ENCODE data around the gene XDH.

Gene XDH

DNA sequence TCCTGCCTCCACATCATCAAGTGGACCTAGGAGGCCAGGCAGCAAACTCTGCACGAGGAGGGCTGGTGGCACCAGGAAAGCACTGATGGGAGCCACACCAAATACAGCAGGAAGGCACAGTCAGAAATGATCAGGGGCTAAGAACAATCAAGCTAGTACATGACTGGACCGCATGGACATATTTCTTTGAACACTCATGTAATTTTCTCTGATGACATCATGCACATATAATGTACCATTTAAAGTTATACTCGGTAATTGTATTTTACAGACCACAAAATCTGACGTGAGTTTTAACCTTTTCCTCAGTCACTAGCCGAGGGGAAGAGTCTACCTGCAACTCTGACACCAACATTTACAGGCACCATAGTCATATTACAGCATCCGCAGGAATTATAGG, 76.7 kb downstream of the XDH start:
- Histone ChIP-seq H3K4me2 (ENCODE audit: insufficient read depth, low read length) (no peak overlapping the region), H3K4me3 (ENCODE audit: low read depth in 1 of 2, low read length in 2 of 2) (no peak overlapping the region), H3K27me3 (ENCODE audit: insufficient read depth, low read length, poor library complexity) (peaks cover 13% of the 10 kb centered on the region), H3K79me2 (ENCODE audit: insufficient read depth, low read length) (no peaks in the 10 kb centered on the region), H3K4me1 (ENCODE audit: insufficient read depth, low read length) (no peaks in the 10 kb centered on the region), H4K20me1 (ENCODE audit: insufficient read depth, low read length) (no peaks in the 10 kb centered on the region), H3K36me3 (ENCODE audit: insufficient read depth, low read length) (no peaks in the 10 kb centered on the region), H3K9ac (ENCODE audit: low read depth, low read length) (no peak overlapping the region), H3K27ac (ENCODE audit: low read length) (no peak overlapping the region), H2AFZ (ENCODE audit: low read depth, low read length) (no peak overlapping the region), H3K9me3 (ENCODE audit: insufficient read depth, low read length, severe bottlenecking) (no peaks in the 10 kb centered on the region)
- ATAC-seq (ENCODE audit: insufficient read depth, low read depth) = no peak
- TF ChIP-seq, protein P1, sequence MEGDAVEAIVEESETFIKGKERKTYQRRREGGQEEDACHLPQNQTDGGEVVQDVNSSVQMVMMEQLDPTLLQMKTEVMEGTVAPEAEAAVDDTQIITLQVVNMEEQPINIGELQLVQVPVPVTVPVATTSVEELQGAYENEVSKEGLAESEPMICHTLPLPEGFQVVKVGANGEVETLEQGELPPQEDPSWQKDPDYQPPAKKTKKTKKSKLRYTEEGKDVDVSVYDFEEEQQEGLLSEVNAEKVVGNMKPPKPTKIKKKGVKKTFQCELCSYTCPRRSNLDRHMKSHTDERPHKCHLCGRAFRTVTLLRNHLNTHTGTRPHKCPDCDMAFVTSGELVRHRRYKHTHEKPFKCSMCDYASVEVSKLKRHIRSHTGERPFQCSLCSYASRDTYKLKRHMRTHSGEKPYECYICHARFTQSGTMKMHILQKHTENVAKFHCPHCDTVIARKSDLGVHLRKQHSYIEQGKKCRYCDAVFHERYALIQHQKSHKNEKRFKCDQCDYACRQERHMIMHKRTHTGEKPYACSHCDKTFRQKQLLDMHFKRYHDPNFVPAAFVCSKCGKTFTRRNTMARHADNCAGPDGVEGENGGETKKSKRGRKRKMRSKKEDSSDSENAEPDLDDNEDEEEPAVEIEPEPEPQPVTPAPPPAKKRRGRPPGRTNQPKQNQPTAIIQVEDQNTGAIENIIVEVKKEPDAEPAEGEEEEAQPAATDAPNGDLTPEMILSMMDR (IDR thresholded peaks at IDR 0.05; ENCODE audit: borderline replicate concordance, extremely low read depth, low read length, poor library complexity, severe bottlenecking) = no peak
- no peak for TF ChIP-seq EZH2 (IDR thresholded peaks at IDR 0.05; ENCODE audit: borderline replicate concordance, low read depth, low read length, severe bottlenecking)
- no peak for DNase-seq

DNA sequence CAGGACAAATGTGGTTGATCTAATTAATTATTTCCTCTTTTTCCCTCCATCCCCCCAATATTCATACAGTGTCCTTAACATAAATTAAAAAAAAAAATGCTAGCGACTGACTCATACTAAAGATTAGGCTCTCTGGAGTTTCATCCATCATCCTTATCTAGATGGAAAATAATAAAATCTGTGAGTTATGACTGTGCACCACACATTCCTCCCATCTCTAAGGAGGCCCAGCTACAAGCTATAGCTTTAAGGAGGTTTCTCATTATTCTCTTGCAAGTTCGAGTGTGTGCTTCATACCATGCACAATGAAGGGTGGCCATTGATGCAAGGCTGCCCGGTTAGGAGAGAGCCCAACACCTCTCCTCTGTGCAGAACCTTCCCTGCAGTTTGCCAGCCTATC, 77.3 kb downstream of the XDH start:
- Histone ChIP-seq H3K79me2 (ENCODE audit: insufficient read depth, low read length) (no peaks in the 10 kb centered on the region), H3K4me1 (ENCODE audit: insufficient read depth, low read length) (no peaks in the 10 kb centered on the region), H3K9ac (ENCODE audit: low read depth, low read length) (no peak overlapping the region), H3K27me3 (ENCODE audit: insufficient read depth, low read length, poor library complexity) (peaks cover 9% of the 10 kb centered on the region), H3K4me3 (ENCODE audit: low read depth in 1 of 2, low read length in 2 of 2) (no peak overlapping the region), H3K4me2 (ENCODE audit: insufficient read depth, low read length) (no peak overlapping the region), H2AFZ (ENCODE audit: low read depth, low read length) (no peak overlapping the region), H4K20me1 (ENCODE audit: insufficient read depth, low read length) (no peaks in the 10 kb centered on the region), H3K36me3 (ENCODE audit: insufficient read depth, low read length) (no peaks in the 10 kb centered on the region), H3K9me3 (ENCODE audit: insufficient read depth, low read length, severe bottlenecking) (no peaks in the 10 kb centered on the region), H3K27ac (ENCODE audit: low read length) (no peak overlapping the region)
- ATAC-seq (ENCODE audit: insufficient read depth, low read depth) (no peak), DNase-seq (no peak)
- TF ChIP-seq, protein P1 (IDR thresholded peaks at IDR 0.05; ENCODE audit: borderline replicate concordance, extremely low read depth, low read length, poor library complexity, severe bottlenecking) = no peak
- no peak for TF ChIP-seq EZH2 (IDR thresholded peaks at IDR 0.05; ENCODE audit: borderline replicate concordance, low read depth, low read length, severe bottlenecking)

DNA sequence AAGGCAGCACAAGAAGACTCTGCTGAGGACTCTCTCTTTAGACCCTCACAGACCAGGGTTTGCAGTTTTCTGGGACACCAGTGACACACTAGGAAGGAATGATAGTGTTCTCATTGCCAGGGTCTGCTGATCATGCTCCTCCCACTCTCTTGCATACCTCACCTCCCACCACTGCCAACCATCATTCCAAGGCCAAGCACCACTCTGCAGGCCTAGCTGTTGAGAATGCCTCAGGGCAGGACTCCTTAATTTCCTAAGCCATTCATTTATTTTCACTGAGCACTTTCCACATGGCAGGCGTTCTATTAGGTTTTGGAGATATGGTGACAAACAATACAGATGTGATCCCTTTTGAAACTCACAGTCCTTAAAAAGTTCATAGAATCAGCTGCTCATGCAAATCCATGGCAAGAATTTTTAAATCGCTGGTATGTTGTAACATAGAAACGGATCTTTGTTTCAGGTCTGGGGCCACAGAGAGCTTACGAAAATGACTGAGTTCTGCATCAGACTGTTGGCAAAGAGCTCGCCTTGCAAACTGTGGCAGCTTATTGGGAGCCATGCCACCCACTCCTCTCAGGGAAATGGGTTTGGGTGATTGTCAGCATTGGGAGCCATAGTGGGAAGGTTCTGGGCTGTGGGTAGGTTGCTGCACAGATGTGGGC, 78.5 kb downstream of the XDH start:
- Histone ChIP-seq H3K36me3 (ENCODE audit: insufficient read depth, low read length) (no peaks in the 10 kb centered on the region), H4K20me1 (ENCODE audit: insufficient read depth, low read length) (no peaks in the 10 kb centered on the region), H3K9ac (ENCODE audit: low read depth, low read length) (no peak overlapping the region), H3K4me1 (ENCODE audit: insufficient read depth, low read length) (no peaks in the 10 kb centered on the region), H3K9me3 (ENCODE audit: insufficient read depth, low read length, severe bottlenecking) (no peaks in the 10 kb centered on the region), H2AFZ (ENCODE audit: low read depth, low read length) (no peak overlapping the region), H3K4me2 (ENCODE audit: insufficient read depth, low read length) (no peak overlapping the region), H3K27ac (ENCODE audit: low read length) (no peak overlapping the region), H3K79me2 (ENCODE audit: insufficient read depth, low read length) (no peaks in the 10 kb centered on the region), H3K4me3 (ENCODE audit: low read depth in 1 of 2, low read length in 2 of 2) (no peak overlapping the region), H3K27me3 (ENCODE audit: insufficient read depth, low read length, poor library complexity) (peaks cover 4% of the 10 kb centered on the region)
- ATAC-seq (ENCODE audit: insufficient read depth, low read depth) = no peak
- DNase-seq = no peak
- TF ChIP-seq EZH2 (IDR thresholded peaks at IDR 0.05; ENCODE audit: borderline replicate concordance, low read depth, low read length, severe bottlenecking) = no peak
- TF ChIP-seq, protein P1 (IDR thresholded peaks at IDR 0.05; ENCODE audit: borderline replicate concordance, extremely low read depth, low read length, poor library complexity, severe bottlenecking) = no peak

Measured in DND-41 (cell line).